Measurements from ENCODE around the gene UNC119.
"Not testable (repeated sequence)": the region's sequence is repeated elsewhere in the genome, so short reads cannot be mapped to it uniquely, and the experiment has no call there.

Gene UNC119

DNA sequence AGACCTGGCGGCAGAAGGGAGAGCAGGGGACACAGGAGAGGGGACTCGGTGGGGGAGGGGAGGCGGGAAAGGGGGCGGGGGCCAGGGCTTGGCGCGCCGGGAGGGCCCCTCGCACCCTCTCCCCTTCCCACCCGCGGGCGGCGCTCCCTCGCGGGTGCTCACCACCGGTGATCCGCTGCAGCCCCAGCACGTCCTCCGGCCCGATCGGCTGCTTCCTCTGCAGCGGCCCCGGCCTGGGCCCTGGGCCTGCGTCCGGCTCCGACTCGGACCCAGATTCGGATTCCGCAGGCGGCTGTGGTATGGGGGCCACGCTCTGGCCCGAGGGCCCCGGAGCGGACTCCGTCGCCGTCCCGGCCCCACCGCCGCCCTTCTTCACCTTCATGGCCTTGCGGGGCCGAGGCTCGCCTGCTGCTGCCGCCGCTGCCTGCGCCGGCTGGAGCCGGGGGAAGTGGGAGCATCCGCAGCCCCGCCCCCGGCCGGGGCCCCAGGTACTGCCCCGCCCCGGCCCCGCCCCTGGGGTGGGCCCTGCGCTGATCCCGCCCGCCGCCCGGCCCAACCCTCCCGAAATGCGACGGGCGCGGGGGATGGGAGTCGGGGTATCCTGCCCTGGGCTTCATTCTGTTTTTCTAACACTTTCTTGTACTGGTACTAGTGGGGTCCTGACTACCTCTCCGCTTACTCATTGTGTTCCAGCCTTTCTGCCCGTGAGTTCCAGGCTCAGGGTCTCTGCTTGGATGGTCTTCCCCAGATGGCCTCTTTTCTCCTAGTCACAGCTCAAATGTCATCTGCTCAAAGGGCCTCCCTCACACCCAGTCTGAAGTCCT is at the start of gene UNC119:
TSS of gene UNC119 (minus strand) at position 449 of the 824 bp plus-strand sequence. CDS start at position 382, 67 bp downstream.
- peak; percentile 88 for DNase-seq

- DNase-seq: peak; percentile 92
Observed at GRCh38 chr17:28599311-28600184, 47.1 kb upstream of the UNC119 start.

DNA sequence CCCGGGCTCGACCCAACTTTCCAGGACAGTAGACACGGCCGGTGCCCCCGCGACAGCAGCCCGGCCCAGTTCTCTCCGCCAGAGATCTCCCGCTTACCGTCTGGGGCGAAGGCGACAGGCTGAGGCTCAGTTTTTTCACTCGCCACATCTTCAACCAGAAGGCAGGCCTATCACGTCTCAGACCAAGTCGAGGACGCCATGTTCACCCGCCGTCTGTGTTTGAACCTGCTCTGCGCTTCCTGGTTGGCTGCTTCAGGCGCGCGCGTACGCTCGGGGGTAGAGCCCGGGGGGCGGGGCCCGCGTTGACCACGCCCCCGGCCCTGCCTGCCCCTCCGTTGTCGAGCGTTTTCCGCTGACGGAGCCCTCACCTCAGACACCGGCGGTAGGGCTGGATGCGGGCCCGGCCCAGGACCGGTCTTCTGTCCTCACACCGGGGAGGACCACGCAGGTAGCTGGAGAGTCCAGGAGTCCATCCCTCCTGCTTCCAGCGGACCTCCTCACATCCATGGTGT is 46.4 kb upstream of the UNC119 start, which contains the start of gene SPAG5:
TSS of gene SPAG5 (minus strand) at position 227 of the 512 bp plus-strand sequence. CDS start at position 148, 79 bp downstream.
- peak; percentile 95 for DNase-seq

DNA sequence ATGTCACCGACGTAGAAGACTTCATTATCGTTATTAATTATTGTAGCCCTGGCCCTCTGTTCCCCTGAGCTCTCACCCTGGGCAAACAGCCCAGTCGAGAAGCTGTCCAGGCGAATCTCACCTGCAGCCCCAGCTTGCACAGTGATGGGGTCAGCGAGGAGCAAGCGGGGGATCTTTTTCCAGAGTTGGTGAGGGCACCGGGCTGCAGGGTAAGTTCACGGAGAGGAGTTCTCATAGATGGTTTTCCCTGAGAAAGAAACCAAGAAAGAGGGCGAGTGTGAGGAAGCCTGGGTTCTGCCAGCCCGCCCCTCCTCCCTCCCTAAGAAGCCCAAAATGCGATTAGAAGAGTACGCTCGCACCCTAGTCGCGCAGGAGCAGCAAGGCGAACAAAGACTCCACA is 46.0 kb upstream of the UNC119 start:
- no peak for DNase-seq

GRCh38 chr17:28597606-28598383 is 45.4 kb upstream of the UNC119 start:
- peak; percentile 43 for DNase-seq

- DNase-seq: no peak
Observed at GRCh38 chr17:28592260-28592659, 39.8 kb upstream of the UNC119 start.

DNA sequence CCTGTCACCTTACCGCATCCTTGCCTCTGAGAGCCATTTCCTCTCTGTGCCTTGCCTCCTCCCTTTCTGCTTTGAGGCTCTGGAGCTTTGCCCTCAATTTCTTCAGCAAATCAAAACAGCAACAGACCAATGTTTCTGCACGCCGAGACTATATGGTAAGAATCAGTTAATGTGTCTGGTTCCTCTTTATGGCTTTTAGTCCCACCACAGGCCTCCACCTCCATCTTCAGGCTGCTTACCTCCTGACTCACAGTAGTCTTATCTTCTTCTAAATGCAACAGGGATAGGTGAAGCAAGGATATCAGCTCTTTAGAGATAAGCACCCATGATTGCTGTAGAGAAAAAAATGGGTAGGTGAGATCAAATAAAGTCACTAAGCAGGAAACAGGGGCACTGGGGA is 33.4 kb upstream of the UNC119 start:
- DNase-seq: no peak

DNA sequence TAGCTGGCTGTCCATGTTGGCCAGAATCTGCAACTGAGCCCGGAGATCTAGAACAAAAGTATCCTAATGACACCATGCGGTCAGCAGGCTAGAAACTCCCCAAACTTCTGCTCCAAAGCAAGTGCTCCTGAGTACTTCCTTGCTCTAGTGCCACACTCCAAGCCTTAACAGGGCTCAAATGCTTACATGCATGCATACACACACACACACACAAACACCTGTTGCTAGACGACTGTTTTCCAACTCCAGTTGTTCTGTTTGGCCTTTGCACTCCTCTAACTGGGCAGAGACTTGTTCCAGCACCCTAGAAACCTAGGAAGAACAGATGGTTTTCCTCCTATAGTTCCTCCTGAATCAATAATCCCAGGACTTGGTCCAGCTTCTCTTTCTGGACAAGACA is 32.0 kb upstream of the UNC119 start:
- no peak for DNase-seq

DNA sequence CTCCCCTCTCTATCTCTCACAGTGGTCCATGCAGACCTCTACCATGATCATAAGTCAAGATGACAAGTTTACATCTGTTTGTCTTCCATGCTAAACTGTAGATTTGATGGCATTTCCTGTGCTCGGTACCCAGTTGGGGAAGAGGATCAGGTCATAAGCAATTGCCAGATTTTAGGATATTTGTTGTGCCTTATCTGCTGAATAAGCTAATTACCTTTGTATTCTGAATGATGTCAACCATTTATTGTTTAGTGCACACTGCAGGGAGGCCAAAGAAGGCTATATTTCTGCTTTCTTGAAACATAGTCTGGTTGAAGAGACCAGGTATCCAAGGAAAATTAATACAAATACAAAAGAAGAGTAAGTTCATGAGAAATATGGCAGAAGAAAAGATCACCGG is 30.1 kb upstream of the UNC119 start:
- DNase-seq: no peak

- no peak for DNase-seq
Observed at GRCh38 chr17:28580959-28581358, 28.5 kb upstream of the UNC119 start.

DNA sequence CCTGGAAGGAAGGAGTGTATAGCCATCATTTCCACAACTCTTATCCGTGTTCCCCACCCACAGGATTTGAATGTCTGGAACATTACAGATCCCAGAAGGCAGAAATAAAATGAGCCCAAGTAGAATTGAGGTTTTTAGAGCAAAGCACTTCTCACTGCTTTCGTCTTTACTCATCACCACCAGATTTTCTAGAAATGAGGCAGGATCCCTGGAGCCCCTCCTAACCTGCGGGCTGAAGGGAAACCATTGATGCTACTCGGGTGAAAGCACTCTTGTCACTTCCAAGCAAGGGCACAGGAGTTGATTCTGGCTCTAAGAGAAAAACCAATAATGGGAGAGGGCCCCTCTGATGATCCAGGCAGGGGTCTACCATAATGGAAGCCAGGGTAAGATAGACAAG is 27.1 kb upstream of the UNC119 start:
- DNase-seq: no peak

GRCh38 chr17:28578246-28579195 is 26.1 kb upstream of the UNC119 start:
- DNase-seq: no peak

DNA sequence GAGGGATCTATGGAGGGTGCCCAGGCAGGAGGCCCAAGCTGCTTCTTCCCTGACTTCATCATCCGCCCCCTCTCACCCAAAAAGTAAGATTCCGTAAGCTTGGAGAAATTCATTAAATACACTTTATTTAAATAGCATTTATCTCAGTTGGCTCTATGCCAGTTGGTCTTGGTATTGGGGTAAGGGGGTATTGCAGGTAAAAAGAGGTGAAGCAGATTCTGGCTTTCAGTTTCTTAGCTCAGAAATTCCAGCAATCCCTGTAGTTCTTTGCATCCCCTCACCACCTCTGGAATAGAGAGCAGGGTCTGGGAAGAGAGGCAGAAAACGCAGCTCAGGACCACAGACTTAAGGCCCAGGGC is 25.0 kb upstream of the UNC119 start:
- no peak for DNase-seq

- peak; percentile 98 for DNase-seq
Observed at GRCh38 chr17:28576758-28577465, 24.5 kb upstream of the UNC119 start, which contains the start of gene ALDOC. ALDOC (minus strand) TSS chr17:28576895; CDS start chr17:28575532, 1,363 bp downstream.

- DNase-seq: not testable (repeated sequence)
Observed at GRCh38 chr17:28576016-28576415, 23.6 kb upstream of the UNC119 start.

GRCh38 chr17:28575126-28575795 is 22.8 kb upstream of the UNC119 start:
- no peak for DNase-seq

DNA sequence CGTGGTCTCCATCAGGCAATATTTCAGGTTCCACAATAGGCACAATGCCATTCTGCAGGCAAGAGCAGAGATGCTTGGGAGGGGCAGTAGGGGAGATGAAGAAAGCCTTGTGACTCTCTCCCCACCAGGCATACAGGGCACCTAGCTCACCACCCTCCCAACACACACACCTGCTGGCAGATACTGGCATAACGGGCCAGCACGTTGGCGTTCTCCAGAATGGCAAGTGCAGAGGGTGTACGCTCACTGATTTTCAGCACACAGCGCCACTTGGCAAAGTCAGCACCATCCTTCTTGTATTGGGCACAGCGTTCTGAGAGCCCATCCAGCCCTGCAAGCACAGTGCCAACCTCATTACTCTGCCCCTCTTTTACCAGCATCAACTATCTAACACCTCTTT is 22.1 kb upstream of the UNC119 start:
- no peak for DNase-seq

- no peak for DNase-seq
Observed at GRCh38 chr17:28573966-28574480, 21.6 kb upstream of the UNC119 start.

GRCh38 chr17:28573521-28573920 is 21.1 kb upstream of the UNC119 start:
- no peak for DNase-seq

GRCh38 chr17:28573040-28573380 is 20.6 kb upstream of the UNC119 start:
- no peak for DNase-seq

Measured in suppressor macrophage treated with lipopolysaccharide for 4 hours (primary cell).